Liver (tissue), 9 donors: ENCODE data around the gene TRPV4. TPM values are rescaled to one million over a fixed set of nuclear protein-coding genes. Genes with fewer than 3 reads are reported as not detected.

ENCODE experiments used
- DNase-seq: peaks from one replicate; pipeline ENCODE4 v3.0.0-alpha.2; 2017; ENCODE audit warnings: low spot score
- H3K27ac ChIP-seq, 2 donors: one replicate each; pipeline ENCODE4 v1.7.0; 2013; ENCODE audit warnings: inconsistent platforms in 2 of 2, low read length in 2 of 2, control low read depth in 1 of 2, low read depth in 1 of 2, mild to moderate bottlenecking in 1 of 2
- H3K27me3 ChIP-seq, 4 donors: one replicate each; pipeline versions ENCODE4 v1.6.1 to v1.7.0; 2013; ENCODE audit warnings: low read length in 3 of 4, inconsistent platforms in 1 of 4, mild to moderate bottlenecking in 1 of 4, moderate library complexity in 1 of 4; ENCODE audit not compliant: control insufficient read depth in 4 of 4, insufficient read depth in 4 of 4
- H3K36me3 ChIP-seq, 4 donors: one replicate each; pipeline versions ENCODE4 v1.6.1 to v1.7.0; 2013; ENCODE audit warnings: low read length in 3 of 4, mild to moderate bottlenecking in 3 of 4, low read depth in 1 of 4, moderate library complexity in 1 of 4; ENCODE audit not compliant: control insufficient read depth in 4 of 4, insufficient read depth in 3 of 4
- H3K4me1 ChIP-seq, 4 donors: one replicate each; pipeline versions ENCODE4 v1.6.1 to v1.7.0; 2013; ENCODE audit warnings: low read length in 3 of 4, mild to moderate bottlenecking in 3 of 4, moderate library complexity in 1 of 4; ENCODE audit not compliant: control insufficient read depth in 4 of 4, insufficient read depth in 4 of 4
- H3K4me3 ChIP-seq, 3 donors: one replicate each; pipeline versions ENCODE4 v1.6.1 to v1.7.0; 2013; ENCODE audit warnings: low read length in 3 of 3, control low read depth in 1 of 3, low read depth in 1 of 3, mild to moderate bottlenecking in 1 of 3
- H3K9ac ChIP-seq, 2 donors: one replicate each; pipeline ENCODE4 v1.7.0; 2013; ENCODE audit warnings: low read length in 2 of 2, mild to moderate bottlenecking in 2 of 2, moderate library complexity in 2 of 2, control low read depth in 1 of 2, low read depth in 1 of 2
- H3K9me3 ChIP-seq, 4 donors: one replicate each; pipeline versions ENCODE4 v1.6.1 to v1.7.0; 2013; ENCODE audit warnings: low read length in 3 of 4; ENCODE audit not compliant: control insufficient read depth in 4 of 4
- ATF3 ChIP-seq: IDR thresholded peaks from 2 replicates; pipeline ENCODE4 v1.6.1; 2016; ENCODE audit warnings: antibody characterized with exemption
- EGR1 ChIP-seq, 2 donors: IDR thresholded peaks; 2 replicates each; pipeline ENCODE4 v1.6.1; 2016 to 2018; ENCODE audit warnings: antibody characterized with exemption in 2 of 2, low read depth in 2 of 2
- FOXA1 ChIP-seq: IDR thresholded peaks from 2 replicates; pipeline ENCODE4 v1.6.1; 2016; ENCODE audit warnings: antibody characterized with exemption
- FOXA2 ChIP-seq: IDR thresholded peaks from 2 replicates; pipeline ENCODE4 v1.6.1; 2016; ENCODE audit warnings: antibody characterized with exemption
- GABPA ChIP-seq, 2 donors: IDR thresholded peaks in 1 of 2; conservative IDR thresholded peaks in 1 of 2; 2 replicates each; pipeline ENCODE4 v1.6.1; 2016; ENCODE audit warnings: antibody characterized with exemption in 2 of 2, mild to moderate bottlenecking in 1 of 2, moderate library complexity in 1 of 2
- HNF4A ChIP-seq, 2 donors: conservative IDR thresholded peaks; 2 replicates each; pipeline ENCODE4 v1.6.1; 2016; ENCODE audit warnings: antibody characterized with exemption in 2 of 2, mild to moderate bottlenecking in 2 of 2
- JUND ChIP-seq, 2 donors: IDR thresholded peaks; 2 replicates each; pipeline ENCODE4 v1.6.1; 2016; ENCODE audit warnings: antibody characterized with exemption in 2 of 2
- MAX ChIP-seq: IDR thresholded peaks from 2 replicates; pipeline ENCODE4 v1.6.1; 2016; ENCODE audit warnings: antibody characterized with exemption
- NR2F2 ChIP-seq: IDR thresholded peaks from 2 replicates; pipeline ENCODE4 v1.6.1; 2016; ENCODE audit warnings: antibody characterized with exemption
- RAD21 ChIP-seq, 2 donors: IDR thresholded peaks; 2 replicates each; pipeline ENCODE4 v1.6.1; 2016; ENCODE audit warnings: antibody characterized with exemption in 2 of 2, mild to moderate bottlenecking in 2 of 2
- REST ChIP-seq: IDR thresholded peaks from 2 replicates; pipeline ENCODE4 v1.6.1; 2016; ENCODE audit warnings: antibody characterized with exemption, mild to moderate bottlenecking
- RXRA ChIP-seq, 2 donors: IDR thresholded peaks; 2 replicates each; pipeline ENCODE4 v1.6.1; 2017 to 2018; ENCODE audit warnings: antibody characterized with exemption in 2 of 2, mild to moderate bottlenecking in 1 of 2
- SP1 ChIP-seq: IDR thresholded peaks from 2 replicates; pipeline ENCODE4 v1.6.1; 2018; ENCODE audit warnings: antibody characterized with exemption, mild to moderate bottlenecking
- TAF1 ChIP-seq: conservative IDR thresholded peaks from 2 replicates; pipeline ENCODE4 v1.6.1; 2016; ENCODE audit warnings: antibody characterized with exemption, mild to moderate bottlenecking
- YY1 ChIP-seq: IDR thresholded peaks from 2 replicates; pipeline ENCODE4 v1.6.1; 2016; ENCODE audit warnings: antibody characterized with exemption, mild to moderate bottlenecking
- ZBTB33 ChIP-seq: IDR thresholded peaks from 2 replicates; pipeline ENCODE4 v1.6.1; 2016; ENCODE audit warnings: antibody characterized with exemption
- WGBS: extraction: QIAGEN DNeasy Blood & Tissue Kit; methylation state at CpG from one replicate; pipeline ENCODE4 v1.1.7; 2013; 5-methylcytosine and 5-hydroxymethylcytosine counted together
- polyA plus RNA-seq, 2 donors: library from polyadenylated mRNA; stranded (reverse) in 1 of 2; unstranded in 1 of 2; fragments of 200-250 nt in 1 of 2; fragments of >200 nt in 1 of 2; fragmentation: Nextera tagmentation in 1 of 2; extraction: Ambion mirVana in 1 of 2; gene quantifications; one replicate each; pipeline versions ENCODE4 v1.2.1 to v1.2.3, GENCODE V29; 2013 to 2015
- total RNA-seq, 2 donors: library from RNA; depleted of rRNA; stranded (reverse); fragments of >200 nt; gene quantifications; one replicate each; pipeline ENCODE4 v1.2.3, GENCODE V29; 2014
- donor health status: healthy.
- donor health status: healthy.
- donor health status: healthy.
- donor health status: healthy.
- donor health status: healthy.

The TRPV4 gene
- total and polyA plus RNA-seq, 4 donors, result 1.3 to 9.6 (median 3.9) TPM

GRCh38 chr12:109740694-109741245 lies 92.4 kb downstream of the TRPV4 start (continued):
- no peak for TF ChIP-seq ZBTB33
- TF ChIP-seq SP1, result no peak
- no peak for TF ChIP-seq FOXA2
- TF ChIP-seq YY1, result no peak
- no peak for TF ChIP-seq GABPA (IDR thresholded peaks at IDR 0.05 in 1 of 2, conservative IDR thresholded peaks at IDR 0.05 in 1 of 2)
- TF ChIP-seq TAF1, result no peak

- no peak overlapping the region for H3K27ac ChIP-seq
Observed at GRCh38 chr12:109739747-109740693, 93.2 kb downstream of the TRPV4 start.

More at GRCh38 chr12:109739747-109740693, 93.2 kb downstream of the TRPV4 start:
- DNase-seq, result no peak
- H3K4me3 ChIP-seq, result no peak overlapping the region
- WGBS, result 68% methylated on average over 18 of the region's 18 CpGs
- no peak for TF ChIP-seq RAD21 (IDR thresholded peaks at IDR 0.05)
- no peak for TF ChIP-seq EGR1 (IDR thresholded peaks at IDR 0.05; ENCODE audit: low read depth in 2 of 2)
- TF ChIP-seq TAF1, result no peak
- no peak for TF ChIP-seq SP1
- TF ChIP-seq HNF4A (conservative IDR thresholded peaks at IDR 0.05), result no peak
- no peak for TF ChIP-seq REST
- TF ChIP-seq YY1, result no peak
- no peak for TF ChIP-seq MAX
- TF ChIP-seq ZBTB33, result no peak
- no peak for TF ChIP-seq GABPA (IDR thresholded peaks at IDR 0.05 in 1 of 2, conservative IDR thresholded peaks at IDR 0.05 in 1 of 2)
- no peak for TF ChIP-seq JUND (IDR thresholded peaks at IDR 0.05)
- no peak for TF ChIP-seq ATF3
- TF ChIP-seq RXRA (IDR thresholded peaks at IDR 0.05), result no peak
- no peak for TF ChIP-seq NR2F2
- no peak for TF ChIP-seq FOXA2
- no peak for TF ChIP-seq FOXA1
- peaks cover 21 to 59% (median 50%) of the 10 kb centered on the region in 4 donors for H3K4me1 ChIP-seq
- H3K9me3 ChIP-seq, result no peaks in the 10 kb centered on the region
- no peaks in the 10 kb centered on the region for H3K27me3 ChIP-seq
- no peaks in the 10 kb centered on the region for H3K36me3 ChIP-seq
- H3K9ac ChIP-seq, result no peak overlapping the region
